ENCODE data around the gene ACAN. TPM values are rescaled to one million over a fixed set of nuclear protein-coding genes. Genes with fewer than 3 reads are reported as not detected.

The ACAN gene
- total RNA-seq, 1 experiment from 2014 or later: 0.50 TPM

- H3K79me1 ChIP-seq (ENCODE audit: insufficient read depth, low read depth, low read length, poor library complexity, severe bottlenecking): no peaks in the 10 kb centered on the region
- H2AFZ ChIP-seq (ENCODE audit: low read length): no peak overlapping the region
- no peak overlapping the region for H3K4ac ChIP-seq (ENCODE audit: low read depth, low read length)
- no peak overlapping the region for H3K9ac ChIP-seq (ENCODE audit: extremely low read depth, insufficient read length, low read length)
- H2BK120ac ChIP-seq (ENCODE audit: low read depth, low read length, poor library complexity, severe bottlenecking): no peak overlapping the region
- Mint-ChIP-seq H3K4me1 (peaks cover 3 to 8% of the 10 kb centered on the region in 2 experiments; a peak in 2 of 4 replicates), H3K4me3 (no peak overlapping the region), H3K9me3 (no peaks in the 10 kb centered on the region), H3K36me3 (ENCODE audit: insufficient read depth in 1 of 3, low read depth in 3 of 3) (no peaks in the 10 kb centered on the region), H3K27me3 (ENCODE audit: low read depth) (peaks cover 7% of the 10 kb centered on the region), H3K27ac (no peak overlapping the region)
- no peak for DNase-seq
- H3K27ac ChIP-seq (ENCODE audit: insufficient read length, low read depth, low read length): no peak overlapping the region
- no peak overlapping the region for H2BK12ac ChIP-seq (ENCODE audit: insufficient read length, low read depth, low read length)
- no peak overlapping the region for H3K14ac ChIP-seq (ENCODE audit: insufficient read depth, low read length)
- H3K4me2 ChIP-seq (ENCODE audit: insufficient read depth, insufficient read length, low read length): no peak overlapping the region
- H3K18ac ChIP-seq (ENCODE audit: insufficient read length, low read depth, low read length): no peak overlapping the region
- no peaks in the 10 kb centered on the region for H4K20me1 ChIP-seq (ENCODE audit: control insufficient read depth, insufficient read depth, insufficient read length)
- no peaks in the 10 kb centered on the region for H3K27me3 ChIP-seq (ENCODE audit: insufficient read depth, low read length)
- H3K23me2 ChIP-seq (ENCODE audit: insufficient read length, low read depth, low read length, poor library complexity, severe bottlenecking): no peaks in the 10 kb centered on the region
- no peak overlapping the region for H2BK5ac ChIP-seq (ENCODE audit: insufficient read length, low read length)
- TF ChIP-seq CTCF (conservative IDR thresholded peaks at IDR 0.05): no peak
- no peaks in the 10 kb centered on the region for H3K79me2 ChIP-seq (ENCODE audit: insufficient read depth, low read length)
- H4K91ac ChIP-seq (ENCODE audit: insufficient read length, low read depth, low read length): no peak overlapping the region
- no peak overlapping the region for H4K5ac ChIP-seq (ENCODE audit: insufficient read length, low read depth, low read length)
- WGBS (ENCODE audit: extremely low coverage, insufficient read length, low lambda C conversion rate): no CpG with 5 or more reads among the region's 2 CpGs
- no peak overlapping the region for H3T11ph ChIP-seq (ENCODE audit: low read length)
- no peak overlapping the region for H2BK20ac ChIP-seq (ENCODE audit: low read depth, low read length, poor library complexity, severe bottlenecking)
- no peak overlapping the region for H4K8ac ChIP-seq (replicated peaks; ENCODE audit: insufficient read length, low read depth, low read length)
- H3K23ac ChIP-seq (ENCODE audit: insufficient read length, low read depth, low read length): no peak overlapping the region
- H3K9me3 ChIP-seq (ENCODE audit: control insufficient read depth, low read depth, low read length): no peaks in the 10 kb centered on the region
- no peak overlapping the region for H2AK5ac ChIP-seq (ENCODE audit: insufficient read length, low read length)
- no peaks in the 10 kb centered on the region for H3K4me1 ChIP-seq (ENCODE audit: insufficient read depth, low read length)
- no peak overlapping the region for H2BK15ac ChIP-seq (ENCODE audit: low read depth, low read length)
- H3K56ac ChIP-seq (ENCODE audit: insufficient read length, low read depth, low read length): no peak overlapping the region
Observed at GRCh38 chr15:88835646-88836045, 32.4 kb downstream of the ACAN start.
